OCI-LY3 (cell line): Measurements from ENCODE around the gene ZNF280B.

Source experiments
- H2AFZ ChIP-seq: fragments of 200-600, 300-600 bp; shearing (Covaris generic); 2 replicates; pipeline ENCODE4 v1.6.0; 2014; ENCODE audit warnings: antibody characterized with exemption, low read depth, low read length
- H3K27ac ChIP-seq: fragments of 200-600, 300-600 bp; sonication (generic); 2 replicates; pipeline ENCODE4 v1.5.1; 2014; ENCODE audit warnings: mild to moderate bottlenecking, low read length, moderate library complexity, mixed read lengths
- H3K27me3 ChIP-seq: fragments of 200-600, 300-600 bp; sonication (generic); 2 replicates; pipeline ENCODE4 v1.6.1; 2014; ENCODE audit warnings: low read depth, low read length, mixed read lengths
- H3K36me3 ChIP-seq: fragments of 200-600, 300-600 bp; sonication (generic); replicated peaks from 2 replicates; pipeline ENCODE3; 2014; ENCODE audit warnings: low read depth, low read length, mixed read lengths
- H3K4me1 ChIP-seq: fragments of 300-600, 200-600 bp; sonication (generic); 2 replicates; pipeline ENCODE4 v1.6.1; 2014; ENCODE audit warnings: low read length, mixed read lengths
- H3K4me2 ChIP-seq: fragments of 200-600, 300-600 bp; sonication (generic); 2 replicates; pipeline ENCODE4 v1.6.1; 2014; ENCODE audit warnings: low read length, mixed read lengths
- H3K4me3 ChIP-seq: fragments of 300-600, 200-600 bp; sonication (generic); 2 replicates; pipeline ENCODE4 v1.5.1; 2014; ENCODE audit warnings: antibody characterized with exemption, mild to moderate bottlenecking, low read length, moderate library complexity
- H3K79me2 ChIP-seq: fragments of 300-600, 200-600 bp; shearing (Covaris generic); 2 replicates; pipeline ENCODE4 v1.6.1; 2014; ENCODE audit warnings: mild to moderate bottlenecking, low read length, mixed read lengths
- H3K9ac ChIP-seq: fragments of 300-600, 200-600 bp; shearing (Covaris generic); 2 replicates; pipeline ENCODE4 v1.6.0; 2014; ENCODE audit warnings: mild to moderate bottlenecking, low read length, moderate library complexity
- H3K9me3 ChIP-seq: fragments of 200-600, 300-600 bp; shearing (Covaris generic); 2 replicates; pipeline ENCODE4 v1.6.1; 2014; ENCODE audit warnings: low read length, mixed read lengths; ENCODE audit not compliant: insufficient read depth
- H4K20me1 ChIP-seq: fragments of 200-600, 300-600 bp; sonication (generic); 2 replicates; pipeline ENCODE4 v1.6.1; 2016; ENCODE audit warnings: low read length, mixed read lengths; ENCODE audit not compliant: insufficient read depth
- CTCF ChIP-seq: fragments of 200-600, 300-600 bp; sonication (generic); IDR thresholded peaks from 2 replicates; pipeline ENCODE4 v1.5.1; 2014; ENCODE audit warnings: antibody characterized with exemption, low read length, low read depth
- EZH2phosphoT487 ChIP-seq: fragments of 200-600 bp; shearing (Covaris generic); IDR thresholded peaks from 2 replicates; pipeline ENCODE4 v1.6.1; 2018; ENCODE audit warnings: antibody characterized with exemption, mixed run types, low read depth

Gene ZNF280B

GRCh38 chr22:22547692-22548300, 39.3 kb upstream of the ZNF280B start:
- Histone ChIP-seq H3K4me2 (no peak overlapping the region), H3K9ac (no peak overlapping the region)
- TF ChIP-seq CTCF (no peak), EZH2phosphoT487 (no peak)

GRCh38 chr22:22547226-22547625, 38.7 kb upstream of the ZNF280B start:
- Histone ChIP-seq H3K79me2 (no peaks in the 10 kb centered on the region), H3K4me2 (no peak overlapping the region), H3K4me3 (no peak overlapping the region), H3K36me3 (peaks cover 14% of the 10 kb centered on the region), H4K20me1 (no peaks in the 10 kb centered on the region), H3K9me3 (no peaks in the 10 kb centered on the region), H2AFZ (no peak overlapping the region), H3K27me3 (no peaks in the 10 kb centered on the region), H3K9ac (no peak overlapping the region), H3K27ac (no peak overlapping the region), H3K4me1 (no peaks in the 10 kb centered on the region)
- no peak for TF ChIP-seq EZH2phosphoT487
- no peak for TF ChIP-seq CTCF

More at GRCh38 chr22:22547692-22548300, 39.3 kb upstream of the ZNF280B start:
- Histone ChIP-seq H3K79me2 (no peaks in the 10 kb centered on the region), H4K20me1 (no peaks in the 10 kb centered on the region), H3K4me3 (no peak overlapping the region), H3K27ac (no peak overlapping the region), H3K27me3 (no peaks in the 10 kb centered on the region), H2AFZ (no peak overlapping the region), H3K36me3 (peaks cover 14% of the 10 kb centered on the region), H3K9me3 (no peaks in the 10 kb centered on the region), H3K4me1 (no peaks in the 10 kb centered on the region)

- no peak overlapping the region for H3K9ac ChIP-seq
- no peak overlapping the region for H3K4me3 ChIP-seq
Observed at GRCh38 chr22:22546490-22546889, 37.9 kb upstream of the ZNF280B start.

GRCh38 chr22:22545084-22545483, 36.5 kb upstream of the ZNF280B start:
- H3K36me3 ChIP-seq: peaks cover 11% of the 10 kb centered on the region
- H3K9me3 ChIP-seq: no peaks in the 10 kb centered on the region
- no peak overlapping the region for H3K9ac ChIP-seq
- H3K4me2 ChIP-seq: no peak overlapping the region
- no peaks in the 10 kb centered on the region for H3K4me1 ChIP-seq
- no peaks in the 10 kb centered on the region for H4K20me1 ChIP-seq
- H2AFZ ChIP-seq: no peak overlapping the region
- H3K27ac ChIP-seq: no peak overlapping the region
- no peak overlapping the region for H3K4me3 ChIP-seq
- no peaks in the 10 kb centered on the region for H3K27me3 ChIP-seq
- TF ChIP-seq CTCF (no peak), EZH2phosphoT487 (no peak)
- H3K79me2 ChIP-seq: no peaks in the 10 kb centered on the region

More at GRCh38 chr22:22546490-22546889, 37.9 kb upstream of the ZNF280B start:
- H3K36me3 ChIP-seq: peaks cover 14% of the 10 kb centered on the region
- no peak for TF ChIP-seq EZH2phosphoT487
- TF ChIP-seq CTCF: no peak
- H3K4me2 ChIP-seq: no peak overlapping the region
- no peaks in the 10 kb centered on the region for H3K27me3 ChIP-seq
- no peak overlapping the region for H3K27ac ChIP-seq
- no peaks in the 10 kb centered on the region for H3K4me1 ChIP-seq
- H3K79me2 ChIP-seq: no peaks in the 10 kb centered on the region
- H2AFZ ChIP-seq: no peak overlapping the region
- H3K9me3 ChIP-seq: no peaks in the 10 kb centered on the region
- no peaks in the 10 kb centered on the region for H4K20me1 ChIP-seq
